Measurements from ENCODE around the gene C19orf33. TPM values are rescaled to one million over a fixed set of nuclear protein-coding genes. Genes with fewer than 3 reads are reported as not detected.

The C19orf33 gene
- total and polyA plus RNA-seq, 9 of the 15 experiments (the other 6 are each of a cell fraction or from before 2014, with no cell fraction given), result 3.2 TPM; not detected in 8

- ATAC-seq, result no peak
- Histone ChIP-seq H3K9me3 (replicated peaks; ENCODE audit: control insufficient read depth, insufficient read depth, low read depth, low read length) (no peaks in the 10 kb centered on the region), H3K4me3 (no peak overlapping the region), H3K4me2 (ENCODE audit: insufficient read depth, low read length) (no peak overlapping the region), H3K27me3 (ENCODE audit: control insufficient read depth in 2 of 2, insufficient read depth in 2 of 2, low read length in 2 of 2) (no peaks in the 10 kb centered on the region), H3K27ac (ENCODE audit: extremely low read depth, low read depth, low read length) (no peak overlapping the region), H3K9ac (ENCODE audit: insufficient read depth in 1 of 2, low read depth in 2 of 2, low read length in 2 of 2) (no peak overlapping the region), H3K4me1 (replicated peaks in 1 of 2; ENCODE audit: control insufficient read depth in 2 of 2, insufficient read depth in 2 of 2, low read length in 2 of 2) (peaks cover 7 to 9% of the 10 kb centered on the region in 2 experiments; a peak in 4 of 5 replicates), H2AFZ (ENCODE audit: low read depth, low read length) (peak overlapping the region; percentile 51), H3K9me1 (ENCODE audit: control insufficient read depth, insufficient read depth, low read length) (no peaks in the 10 kb centered on the region), H3K36me3 (ENCODE audit: control insufficient read depth, insufficient read depth, low read length) (no peaks in the 10 kb centered on the region), H4K20me1 (replicated peaks; ENCODE audit: control insufficient read depth, insufficient read depth, low read length) (no peaks in the 10 kb centered on the region), H3K79me2 (ENCODE audit: control insufficient read depth, insufficient read depth, low read length) (no peaks in the 10 kb centered on the region)
- TF ChIP-seq MAFG (tag; conservative IDR thresholded peaks at IDR 0.05), result peak; percentile 29
- peak; percentile 37; the same call in 1 of the 2 replicates for TF ChIP-seq MAFF (IDR thresholded peaks at IDR 0.05; ENCODE audit: low read length)
- TF ChIP-seq CBFA2T3 (IDR thresholded peaks at IDR 0.05), result no peak
- TF ChIP-seq ZNF644 (tag; IDR thresholded peaks at IDR 0.05; ENCODE audit: low read depth), result no peak
- peak; percentile 53; the same call in 1 of the 2 replicates for TF ChIP-seq C11orf30 (IDR thresholded peaks at IDR 0.05; ENCODE audit: low read depth)
- TF ChIP-seq ZNF316 (IDR thresholded peaks at IDR 0.05), result peak; percentile 84
- CTCF ChIA-PET (ENCODE audit: low intra/inter-chr PET ratio), result no interaction called here
- BruUV-seq (replicated peaks), result no TSS peak
- in situ Hi-C loops (cut with MboI), result no loop called here
- POLR2A ChIA-PET, result interaction anchor here (0.7 to 1.4 kb wide), 4 partner anchors 9 to 14 kb away, joined by 3 to 5 read pairs (median 3); no protein-coding TSS in a partner anchor
- 82% methylated on average over 7 of the region's 7 CpGs for WGBS (ENCODE audit: insufficient coverage, low coverage, missing lambda C conversion rate)
- intact Hi-C loops (cut with micrococcal nuclease), result no loop called here
- no peak for DNase-seq (ENCODE audit: extremely low read depth in 1 of 4, low spot score in 3 of 4)
- no peak for FAIRE-seq
Measured at GRCh38 chr19:38276942-38277517, 27.0 kb upstream of the C19orf33 start.

GRCh38 chr19:38277549-38277948 is 26.5 kb upstream of the C19orf33 start:
- Histone ChIP-seq H3K9ac (ENCODE audit: insufficient read depth in 1 of 2, low read depth in 2 of 2, low read length in 2 of 2) (no peak overlapping the region), H3K4me2 (ENCODE audit: insufficient read depth, low read length) (no peak overlapping the region), H3K9me3 (replicated peaks; ENCODE audit: control insufficient read depth, insufficient read depth, low read depth, low read length) (no peaks in the 10 kb centered on the region), H3K79me2 (ENCODE audit: control insufficient read depth, insufficient read depth, low read length) (no peaks in the 10 kb centered on the region), H3K9me1 (ENCODE audit: control insufficient read depth, insufficient read depth, low read length) (no peaks in the 10 kb centered on the region), H4K20me1 (replicated peaks; ENCODE audit: control insufficient read depth, insufficient read depth, low read length) (no peaks in the 10 kb centered on the region), H3K27me3 (ENCODE audit: control insufficient read depth in 2 of 2, insufficient read depth in 2 of 2, low read length in 2 of 2) (no peaks in the 10 kb centered on the region), H3K4me1 (replicated peaks in 1 of 2; ENCODE audit: control insufficient read depth in 2 of 2, insufficient read depth in 2 of 2, low read length in 2 of 2) (peaks cover 9 to 12% of the 10 kb centered on the region in 2 experiments; a peak in 4 of 5 replicates), H3K27ac (ENCODE audit: extremely low read depth, low read depth, low read length) (no peak overlapping the region), H3K36me3 (ENCODE audit: control insufficient read depth, insufficient read depth, low read length) (no peaks in the 10 kb centered on the region), H2AFZ (ENCODE audit: low read depth, low read length) (peak overlapping the region; percentile 51), H3K4me3 (no peak overlapping the region)
- ChIA-PET CTCF (ENCODE audit: low intra/inter-chr PET ratio) (no interaction called here), POLR2A (interaction anchor here (0.7 to 1.4 kb wide), 3 partner anchors 10 to 14 kb away, joined by 3 to 5 read pairs (median 3); no protein-coding TSS in a partner anchor)
- no peak for ATAC-seq
- no TSS peak for BruUV-seq (replicated peaks)
- intact Hi-C loops (cut with micrococcal nuclease) (no loop called here), in situ Hi-C loops (cut with MboI) (no loop called here)
- no peak for FAIRE-seq
- DNase-seq (ENCODE audit: extremely low read depth in 1 of 4, low spot score in 3 of 4), result no peak
- WGBS (ENCODE audit: insufficient coverage, low coverage, missing lambda C conversion rate), result 65% methylated on average over 5 of the region's 5 CpGs
- TF ChIP-seq ZKSCAN1 (IDR thresholded peaks at IDR 0.05; ENCODE audit: low read depth, low read length), result no peak
- no peak for TF ChIP-seq NFXL1 (CRISPR knock-in tag; IDR thresholded peaks at IDR 0.05)
- no peak for TF ChIP-seq FOXK2 (conservative IDR thresholded peaks at IDR 0.05 in 1 of 2, IDR thresholded peaks at IDR 0.05 in 1 of 2; ENCODE audit: low read depth in 2 of 2)
- no peak for TF ChIP-seq ZNF740 (CRISPR knock-in tag; IDR thresholded peaks at IDR 0.05)
- TF ChIP-seq ZNF740 (tag; IDR thresholded peaks at IDR 0.05), result no peak
- no peak for TF ChIP-seq TCF7 (IDR thresholded peaks at IDR 0.05; ENCODE audit: borderline replicate concordance)
- TF ChIP-seq PYGO2 (tag; IDR thresholded peaks at IDR 0.05), result no peak
- no peak for TF ChIP-seq ZNF224 (CRISPR knock-in tag; IDR thresholded peaks at IDR 0.05)
- TF ChIP-seq PHF21A (IDR thresholded peaks at IDR 0.05; ENCODE audit: borderline replicate concordance, low read depth), result no peak
- no peak for TF ChIP-seq ZNF253 (CRISPR knock-in tag; conservative IDR thresholded peaks at IDR 0.05)

Measured in K562 (cell line).